Astrocyte of the cerebellum (primary cell): ENCODE data around the gene GMPPB.

Experiments used
- DNase-seq: peaks from one replicate; pipeline ENCODE4 v3.0.0-alpha.2; 2011; ENCODE audit warnings: low read depth
- H3K4me3 ChIP-seq: 2 replicates; pipeline ENCODE4 v1.5.1; 2011; ENCODE audit warnings: mild to moderate bottlenecking, low read depth, low read length, moderate library complexity
- CTCF ChIP-seq: IDR thresholded peaks from 2 replicates; pipeline ENCODE4 v1.5.1; 2012; ENCODE audit warnings: low read length, low read depth, moderate library complexity, mild to moderate bottlenecking; ENCODE audit errors: missing control alignments
- in situ Hi-C: cut with HindIII; loops from 2 replicates; pipeline ENCODE4 v1.10.0; 2017; ENCODE audit warnings: low sequenced_read_pairs

The GMPPB gene

GRCh38 chr3:49714728-49715550 is 8.8 kb downstream of the GMPPB start:
- no peak for TF ChIP-seq CTCF
- no peak for DNase-seq
- no peak overlapping the region for H3K4me3 ChIP-seq
- in situ Hi-C loops: no loop called here

DNA sequence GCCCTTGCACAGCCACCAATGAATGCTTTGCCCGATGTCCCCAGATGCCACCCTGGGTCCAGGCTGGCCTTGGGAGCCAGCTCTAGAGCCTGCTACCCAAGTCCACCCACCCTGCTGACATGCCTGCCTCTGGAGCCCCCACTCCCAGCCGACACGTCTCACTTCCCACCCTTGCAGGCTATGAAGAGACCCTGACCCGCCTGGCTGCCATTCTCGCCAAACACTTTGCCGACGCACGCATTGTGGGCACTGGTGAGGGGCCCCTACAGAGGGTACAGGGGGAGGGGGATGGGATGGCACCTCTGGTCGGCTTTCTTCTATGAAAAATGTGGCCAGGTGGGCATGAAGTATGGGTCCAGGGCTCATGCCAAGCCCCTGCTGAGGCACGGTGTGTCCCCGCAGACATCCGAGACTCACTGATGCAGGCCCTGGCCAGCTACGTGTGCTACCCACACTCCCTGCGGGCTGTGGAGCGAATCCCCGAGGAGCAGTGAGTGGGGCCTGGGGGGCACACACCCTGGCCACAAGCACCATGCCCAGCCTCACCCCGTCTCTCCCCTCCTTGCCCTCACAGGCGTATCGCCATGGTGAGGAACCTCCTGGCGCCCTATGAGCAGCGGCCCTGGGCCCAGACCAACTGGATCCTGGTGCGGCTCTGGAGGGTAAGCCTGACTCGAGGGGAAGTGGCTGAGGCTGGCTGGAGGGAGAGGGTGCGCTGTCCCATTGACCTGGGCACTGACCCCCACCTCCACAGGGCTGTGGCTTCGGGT is 10.2 kb downstream of the GMPPB start:
- in situ Hi-C loops: no loop called here
- TF ChIP-seq CTCF: no peak
- H3K4me3 ChIP-seq: no peak overlapping the region
- DNase-seq: no peak

- in situ Hi-C loops: no loop called here
- no peak overlapping the region for H3K4me3 ChIP-seq
Observed at GRCh38 chr3:49712631-49713317, 11.0 kb downstream of the GMPPB start.

GRCh38 chr3:49712166-49712565 is 11.6 kb downstream of the GMPPB start:
- DNase-seq: no peak
- no peak overlapping the region for H3K4me3 ChIP-seq
- no peak for TF ChIP-seq CTCF
- in situ Hi-C loops: no loop called here

More at GRCh38 chr3:49712631-49713317, 11.0 kb downstream of the GMPPB start:
- no peak for TF ChIP-seq CTCF
- DNase-seq: no peak

GRCh38 chr3:49711489-49711888 is 12.3 kb downstream of the GMPPB start:
- TF ChIP-seq CTCF: no peak
- DNase-seq: no peak
- in situ Hi-C loops: no loop called here
- no peak overlapping the region for H3K4me3 ChIP-seq

- no peak for TF ChIP-seq CTCF
- H3K4me3 ChIP-seq: no peak overlapping the region
- DNase-seq: no peak
- in situ Hi-C loops: no loop called here
Observed at GRCh38 chr3:49709852-49710251, 13.9 kb downstream of the GMPPB start.
